GM18907 (cell line): ENCODE results near the gene BTBD19.

Experiments
- ATAC-seq: cut with Tn5 transposase; IDR thresholded peaks from one replicate; pipeline ENCODE4 v1.9.1; 2021; ENCODE audit warnings: mild to moderate bottlenecking, moderate library complexity; ENCODE audit not compliant: unreplicated experiment

The BTBD19 gene

DNA sequence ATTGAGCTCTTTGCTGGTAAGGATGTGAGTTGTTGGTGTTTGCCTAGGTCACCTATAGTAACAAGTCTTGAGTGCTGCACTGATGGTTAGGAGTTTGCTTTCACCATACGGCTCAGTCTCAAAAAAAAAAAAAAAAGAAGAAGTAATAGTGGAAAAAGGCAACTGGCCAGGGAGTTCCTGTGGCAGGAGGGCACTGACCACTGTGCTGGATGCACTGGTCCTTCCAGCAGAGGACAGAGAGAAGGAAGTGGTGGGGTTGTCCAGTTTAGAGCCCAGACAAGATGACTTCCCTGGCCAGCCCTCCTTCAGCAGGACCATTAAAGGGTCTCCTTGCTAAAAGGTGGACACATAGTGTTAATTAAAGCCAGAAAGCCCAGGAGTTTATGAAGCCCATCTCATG is 46.6 kb downstream of the BTBD19 start:
- ATAC-seq, result no peak

DNA sequence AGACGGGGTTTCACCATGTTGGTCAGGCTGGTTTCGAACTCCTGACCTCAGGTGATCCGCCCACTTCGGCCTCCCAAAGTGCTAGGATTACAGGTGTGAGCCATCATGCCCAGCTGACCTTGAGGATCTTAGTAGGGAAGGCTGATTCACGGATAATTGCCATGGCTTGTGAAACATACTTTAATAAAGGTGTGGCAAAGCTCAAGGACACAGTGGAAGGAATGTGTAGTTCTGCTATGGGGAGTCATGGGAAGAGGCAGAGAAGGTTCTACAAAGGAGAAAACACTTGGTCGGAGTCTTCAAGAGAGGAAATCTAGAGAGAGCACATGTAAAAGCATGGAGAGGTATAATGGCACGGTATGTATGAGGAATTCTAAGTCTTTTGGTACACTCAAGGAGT is 47.4 kb downstream of the BTBD19 start:
- ATAC-seq, result no peak

GRCh38 chr1:44857446-44857845 is 49.1 kb downstream of the BTBD19 start:
- ATAC-seq, result no peak

DNA sequence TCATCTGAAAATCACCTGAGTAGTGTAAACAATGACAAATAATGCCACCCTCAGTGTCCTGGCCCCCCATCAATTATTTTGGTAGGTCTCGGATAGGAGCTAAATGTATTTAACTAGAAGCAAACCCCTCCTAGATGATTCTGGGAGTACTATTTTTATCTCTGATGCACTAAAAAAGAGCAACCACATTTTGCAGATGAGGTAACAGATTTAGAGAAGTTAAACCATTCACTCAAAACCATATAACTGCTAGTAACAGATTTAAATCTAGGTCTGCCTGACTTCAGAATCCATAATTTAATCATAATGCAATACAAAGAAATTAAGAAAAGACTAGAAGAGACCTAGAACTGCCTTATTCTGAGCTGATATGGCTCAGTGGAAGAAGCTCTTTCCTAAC is 52.0 kb downstream of the BTBD19 start:
- no peak for ATAC-seq

DNA sequence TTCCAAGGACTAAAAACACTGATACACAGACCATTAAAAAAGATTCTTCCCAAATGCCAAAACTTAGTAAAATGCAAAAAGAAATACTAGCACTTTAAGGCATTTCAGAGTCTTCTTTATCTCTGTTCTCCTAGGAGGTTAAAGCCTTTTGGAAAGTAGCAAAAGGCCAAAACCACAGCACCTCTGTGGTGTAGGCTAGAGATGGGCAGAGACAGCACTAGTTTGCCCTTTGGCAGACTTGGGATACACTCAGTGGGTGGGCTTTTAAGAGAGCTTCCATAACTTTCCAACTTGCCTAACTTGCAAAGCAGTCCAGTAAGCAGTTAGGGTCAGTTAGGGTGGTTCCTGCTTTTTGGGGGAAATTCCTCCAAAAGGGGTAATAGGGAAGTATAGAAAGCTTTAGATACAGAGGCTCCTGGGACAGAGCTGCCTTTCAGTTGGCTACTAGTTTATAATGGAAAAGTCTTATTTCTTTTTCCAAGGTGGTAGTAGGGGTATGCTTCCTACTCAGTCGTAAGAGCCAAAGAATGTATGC is 52.6 kb downstream of the BTBD19 start:
- no peak for ATAC-seq

DNA sequence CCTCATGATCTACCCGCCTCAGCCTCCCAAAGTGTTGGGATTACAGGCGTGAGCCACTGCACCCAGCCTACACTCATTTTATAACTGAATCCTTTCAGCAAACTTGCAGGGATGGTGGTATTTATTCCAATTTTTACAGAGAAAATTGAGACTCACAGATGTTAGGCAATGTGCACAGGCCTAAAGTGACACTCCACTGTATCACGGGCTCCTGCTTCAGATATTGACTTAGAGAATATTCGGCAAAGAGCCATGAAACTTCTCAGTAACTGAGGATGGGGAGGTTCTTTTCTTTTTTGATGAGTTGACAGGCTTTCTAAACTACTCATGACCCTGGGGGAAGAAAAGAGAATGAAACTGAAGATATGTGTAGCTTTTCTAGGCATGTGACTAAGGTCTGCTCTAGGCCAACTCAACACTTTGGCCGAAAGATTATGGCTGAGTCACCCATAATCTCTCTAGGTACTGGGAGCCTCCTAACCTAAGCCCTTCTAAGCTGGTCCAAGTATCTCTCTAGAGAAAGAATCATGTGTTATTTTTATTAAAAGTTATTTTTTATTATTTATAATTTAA is 54.6 kb downstream of the BTBD19 start:
- no peak for ATAC-seq
